ENCODE results near the gene KCNJ6. TPM values are rescaled to one million over a fixed set of nuclear protein-coding genes. Genes with fewer than 3 reads are reported as not detected.

KCNJ6 gene
- total and polyA plus RNA-seq, 10 of the 15 experiments (the other 5 are each of a cell fraction or from before 2014, with no cell fraction given) = 0.03 to 0.07 (median 0.04) TPM; not detected in 7

GRCh38 chr21:37767984-37768383 lies 148.3 kb downstream of the KCNJ6 start:
- Histone ChIP-seq H3K79me2 (ENCODE audit: control insufficient read depth, insufficient read depth, low read length) (no peaks in the 10 kb centered on the region), H3K4me3 (no peak overlapping the region), H4K20me1 (ENCODE audit: control insufficient read depth, insufficient read depth) (no peaks in the 10 kb centered on the region), H3K27me3 (replicated peaks in 1 of 2; ENCODE audit: control insufficient read depth in 2 of 2, insufficient read depth in 2 of 2, low read length in 1 of 2) (no peaks in the 10 kb centered on the region), H3K4me1 (ENCODE audit: control insufficient read depth, insufficient read depth, low read length) (no peaks in the 10 kb centered on the region), H3K27ac (ENCODE audit: control insufficient read depth, insufficient read depth) (no peak overlapping the region), H3K9me3 (replicated peaks; ENCODE audit: control insufficient read depth, insufficient read depth, low read length) (no peaks in the 10 kb centered on the region; the same call in 2 of the 3 replicates), H3K4me2 (ENCODE audit: control insufficient read depth, insufficient read depth) (no peak overlapping the region), H2AFZ (ENCODE audit: control insufficient read depth, low read depth, low read length) (no peak overlapping the region), H3K36me3 (ENCODE audit: control insufficient read depth in 2 of 2, insufficient read depth in 2 of 2, low read length in 1 of 2) (no peaks in the 10 kb centered on the region), H3K9ac (ENCODE audit: control insufficient read depth, insufficient read depth, low read length) (no peak overlapping the region)
- ChIA-PET CTCF (no interaction called here), RAD21 (ENCODE audit: unreplicated experiment) (no interaction called here), POLR2A (no interaction called here), SMC1A (ENCODE audit: uncharacterized antibody, unreplicated experiment) (no interaction called here)
- TF ChIP-seq RB1 (IDR thresholded peaks at IDR 0.05; ENCODE audit: borderline replicate concordance) (no peak), HDAC2 (IDR thresholded peaks at IDR 0.05) (no peak), STAT1 (conservative IDR thresholded peaks at IDR 0.05) (no peak), HDAC6 (IDR thresholded peaks at IDR 0.05; ENCODE audit: unreplicated experiment) (no peak), NR2F1 (conservative IDR thresholded peaks at IDR 0.05) (no peak), HDGF (IDR thresholded peaks at IDR 0.05) (no peak), ZNF592 (IDR thresholded peaks at IDR 0.05) (no peak), ZNF217 (IDR thresholded peaks at IDR 0.05) (no peak), ETV6 (conservative IDR thresholded peaks at IDR 0.05 in 1 of 2, IDR thresholded peaks at IDR 0.05 in 1 of 2; ENCODE audit: borderline replicate concordance in 1 of 2, low read depth in 1 of 2) (no peak)
- BruUV-seq (replicated peaks) = no TSS peak
- no peak for FAIRE-seq
- in situ Hi-C loops (cut with MboI) = no loop called here
- no peak for DNase-seq (ENCODE audit: low read depth, low spot score)
- WGBS (ENCODE audit: insufficient coverage, insufficient replicate concordance, low lambda C conversion rate, missing lambda C conversion rate) = 9% methylated on average over 5 of the region's 5 CpGs
- intact Hi-C loops (cut with micrococcal nuclease; ENCODE audit: unreplicated experiment) = no loop called here
- ATAC-seq = no peak

All from GM12878 (cell line).